Keratinocyte (primary cell): ENCODE results near the gene KBTBD7. TPM values are rescaled to one million over a fixed set of nuclear protein-coding genes. Genes with fewer than 3 reads are reported as not detected.
A peak's percentile ranks its signal among the peaks of the same experiment; 100 is the strongest.

Experiments
- DNase-seq: peaks from one replicate; pipeline ENCODE4 v3.0.0-alpha.2; 2011; ENCODE audit warnings: low read depth, missing footprints, low spot score
- FAIRE-seq: peaks from 2 replicates; lab custom pipeline; 2011; peaks lifted over from hg19 to GRCh38; lab: Jason Lieb, UNC
- H2AFZ ChIP-seq: 2 replicates; pipeline ENCODE4 v1.6.0; 2012; ENCODE audit warnings: low read length, control low read depth, inconsistent platforms; ENCODE audit not compliant: control insufficient read depth
- H3K27ac ChIP-seq: 2 replicates; pipeline ENCODE4 v1.5.1; 2011; ENCODE audit warnings: low read length; ENCODE audit not compliant: control insufficient read depth, insufficient read depth
- H3K27me3 ChIP-seq: 3 replicates; pipeline ENCODE4 v1.6.0; 2011; ENCODE audit warnings: low read length; ENCODE audit not compliant: control insufficient read depth, insufficient read depth; ENCODE audit errors: extremely low read depth
- H3K36me3 ChIP-seq, 2 experiments: 2 replicates in 1 of 2; 3 replicates in 1 of 2; pipeline ENCODE4 v1.5.1; 2011; ENCODE audit warnings: low read length in 2 of 2, mild to moderate bottlenecking in 1 of 2; ENCODE audit not compliant: control insufficient read depth in 2 of 2, insufficient read depth in 2 of 2; ENCODE audit errors: extremely low read depth in 1 of 2
- H3K4me1 ChIP-seq: 3 replicates; pipeline ENCODE4 v1.5.1; 2011; ENCODE audit warnings: low read length; ENCODE audit not compliant: control insufficient read depth, insufficient read depth; ENCODE audit errors: extremely low read depth
- H3K4me2 ChIP-seq: 3 replicates; pipeline ENCODE4 v1.6.0; 2011; ENCODE audit warnings: low read depth, low read length; ENCODE audit not compliant: control insufficient read depth, insufficient read depth; ENCODE audit errors: extremely low read depth
- H3K4me3 ChIP-seq, 3 experiments: fragments of 200-600 bp in 1 of 3; sonication (generic) in 1 of 3; 2 replicates in 2 of 3; 3 replicates in 1 of 3; pipeline ENCODE4 v1.5.1; 2011 to 2016; ENCODE audit warnings: low read length in 3 of 3, mild to moderate bottlenecking in 3 of 3, control low read depth in 2 of 3, inconsistent platforms in 1 of 3, low read depth in 1 of 3, mixed read lengths in 1 of 3, mixed run types in 1 of 3, moderate library complexity in 1 of 3; ENCODE audit not compliant: control insufficient read depth in 2 of 3, insufficient read depth in 2 of 3; ENCODE audit errors: extremely low read depth in 1 of 3
- H3K79me2 ChIP-seq: 2 replicates; pipeline ENCODE4 v1.6.0; 2012; ENCODE audit warnings: low read length; ENCODE audit not compliant: control insufficient read depth, insufficient read depth
- H3K9ac ChIP-seq: 3 replicates; pipeline ENCODE4 v1.6.0; 2011; ENCODE audit warnings: low read length; ENCODE audit not compliant: control insufficient read depth, insufficient read depth; ENCODE audit errors: extremely low read depth
- H3K9me1 ChIP-seq: 3 replicates; pipeline ENCODE4 v1.6.0; 2011; ENCODE audit warnings: low read length; ENCODE audit not compliant: control insufficient read depth, insufficient read depth; ENCODE audit errors: extremely low read depth
- H3K9me3 ChIP-seq: 2 replicates; pipeline ENCODE4 v1.5.1; 2012; ENCODE audit warnings: low read depth, low read length; ENCODE audit not compliant: control insufficient read depth
- H4K20me1 ChIP-seq: 3 replicates; pipeline ENCODE4 v1.6.0; 2011; ENCODE audit warnings: low read length; ENCODE audit not compliant: control insufficient read depth, insufficient read depth; ENCODE audit errors: extremely low read depth
- CTCF ChIP-seq, 3 experiments: IDR thresholded peaks in 1 of 3; conservative IDR thresholded peaks in 1 of 3; optimal IDR thresholded peaks in 1 of 3; 2 replicates in 2 of 3; 3 replicates in 1 of 3; pipeline versions ENCODE3 to v1.5.1; 2011; ENCODE audit warnings: low read length in 3 of 3, mild to moderate bottlenecking in 3 of 3, moderate library complexity in 2 of 3, control low read depth in 1 of 3, inconsistent platforms in 1 of 3; ENCODE audit not compliant: insufficient read depth in 2 of 3; ENCODE audit errors: extremely low read depth in 1 of 3
- EZH2 ChIP-seq: IDR thresholded peaks from one replicate; pipeline ENCODE4 v1.6.1; 2012; ENCODE audit warnings: inconsistent platforms, mild to moderate bottlenecking, low read length, moderate library complexity
- dilution Hi-C: fragments of 300-500 bp; cut with MboI; formaldehyde crosslinking; loops from one replicate; pipeline ENCODE4 v1.7.0; 2020; ENCODE audit warnings: low sequenced_read_pairs; ENCODE audit not compliant: extremely low pct_ligation_motif_present
- polyA minus RNA-seq, 3 experiments: library from RNA; depleted of rRNA, polyadenylated mRNA; stranded (reverse); fragments of >200 nt; gene quantifications; 1 replicate in 1 of 3; 2 replicates in 1 of 3; 3 replicates in 1 of 3; pipeline ENCODE4 v1.2.3, GENCODE V29; 2011
- polyA plus RNA-seq, 5 experiments: library from polyadenylated mRNA; depleted of rRNA in 3 of 5; stranded (reverse) in 3 of 5; stranded (forward) in 1 of 5; unstranded in 1 of 5; fragments of >200 nt; gene quantifications; 1 replicate in 1 of 5; 2 replicates in 3 of 5; 3 replicates in 1 of 5; pipeline versions ENCODE4 v1.2.1 to v1.2.3, GENCODE V29; 2011 to 2012; ENCODE audit warnings: missing spikeins in 2 of 5, low read depth in 1 of 5, low replicate concordance in 1 of 5

The KBTBD7 gene, protein sequence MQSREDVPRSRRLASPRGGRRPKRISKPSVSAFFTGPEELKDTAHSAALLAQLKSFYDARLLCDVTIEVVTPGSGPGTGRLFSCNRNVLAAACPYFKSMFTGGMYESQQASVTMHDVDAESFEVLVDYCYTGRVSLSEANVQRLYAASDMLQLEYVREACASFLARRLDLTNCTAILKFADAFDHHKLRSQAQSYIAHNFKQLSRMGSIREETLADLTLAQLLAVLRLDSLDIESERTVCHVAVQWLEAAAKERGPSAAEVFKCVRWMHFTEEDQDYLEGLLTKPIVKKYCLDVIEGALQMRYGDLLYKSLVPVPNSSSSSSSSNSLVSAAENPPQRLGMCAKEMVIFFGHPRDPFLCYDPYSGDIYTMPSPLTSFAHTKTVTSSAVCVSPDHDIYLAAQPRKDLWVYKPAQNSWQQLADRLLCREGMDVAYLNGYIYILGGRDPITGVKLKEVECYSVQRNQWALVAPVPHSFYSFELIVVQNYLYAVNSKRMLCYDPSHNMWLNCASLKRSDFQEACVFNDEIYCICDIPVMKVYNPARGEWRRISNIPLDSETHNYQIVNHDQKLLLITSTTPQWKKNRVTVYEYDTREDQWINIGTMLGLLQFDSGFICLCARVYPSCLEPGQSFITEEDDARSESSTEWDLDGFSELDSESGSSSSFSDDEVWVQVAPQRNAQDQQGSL
- polyA plus RNA-seq (2.8 to 3.4 TPM (median 3.2 TPM) in 3 replicates), polyA minus RNA-seq (4.3 to 11.4 TPM (median 9.8 TPM) in 3 replicates)
- 0.82 TPM for polyA plus RNA-seq (2011; ENCODE audit: low read depth)
- polyA plus RNA-seq (2011; cell fraction: cytosol; rRNA removed) = 1.4 and 2.3 TPM in 2 replicates
- 3.0 and 3.9 TPM in 2 replicates for polyA plus RNA-seq (2011; cell fraction: nucleus; rRNA removed)
- 1.7 and 2.6 TPM in 2 replicates for polyA plus RNA-seq (2012; ENCODE audit: low replicate concordance)
- polyA minus RNA-seq (2011; cell fraction: cytosol; rRNA and poly(A)+ RNA removed) = 4.2 TPM
- polyA minus RNA-seq (2011; cell fraction: nucleus; rRNA and poly(A)+ RNA removed) = 6.1 and 8.2 TPM in 2 replicates

DNA sequence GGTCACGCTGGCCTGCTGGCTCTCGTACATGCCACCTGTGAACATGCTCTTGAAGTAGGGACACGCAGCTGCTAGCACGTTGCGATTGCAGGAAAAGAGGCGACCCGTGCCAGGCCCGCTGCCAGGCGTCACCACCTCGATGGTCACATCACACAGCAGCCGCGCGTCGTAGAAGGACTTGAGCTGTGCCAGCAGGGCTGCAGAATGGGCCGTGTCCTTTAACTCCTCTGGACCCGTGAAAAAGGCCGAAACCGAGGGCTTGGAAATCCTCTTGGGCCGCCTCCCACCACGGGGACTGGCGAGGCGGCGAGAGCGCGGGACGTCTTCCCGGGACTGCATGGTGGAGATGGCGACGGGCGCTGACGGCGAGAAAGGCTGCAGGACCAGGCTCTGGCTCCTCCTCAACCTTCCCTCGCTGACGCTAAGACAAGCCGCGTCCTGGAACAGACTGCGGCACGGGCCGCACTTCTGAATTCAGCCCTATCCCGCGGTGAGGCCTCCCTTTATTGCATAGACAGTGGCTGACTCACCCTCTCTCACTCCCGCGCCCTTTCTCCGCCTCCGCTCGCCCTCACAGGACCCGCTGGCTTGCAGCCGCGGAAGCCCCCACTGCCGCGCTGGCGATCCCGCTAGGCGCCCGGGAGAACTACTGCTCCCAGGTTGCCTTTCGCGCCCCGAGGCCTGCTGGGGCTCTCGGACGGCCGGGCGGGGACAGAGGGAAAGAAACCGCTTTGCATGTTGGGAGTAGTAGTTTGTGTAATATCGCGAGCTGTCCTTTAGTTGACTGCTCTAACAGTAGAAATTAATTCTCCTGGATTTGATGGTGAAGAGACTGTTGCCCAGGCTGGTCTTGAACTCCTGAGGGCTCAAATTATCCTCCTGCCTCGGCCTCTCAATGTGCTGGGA is at the start of gene KBTBD7:
KBTBD7 (minus strand) TSS at position 651 of the 906 bp plus-strand sequence; CDS start at position 339, 312 bp downstream.
- FAIRE-seq (peak; percentile 5), DNase-seq (peak; percentile 54)
- Histone ChIP-seq H3K27ac (peak within 1 kb of the TSS; percentile 68), H3K9me3 (peaks cover 2% of the 10 kb centered on the region), H3K27me3 (no peaks in the 10 kb centered on the region), H3K9me1 (no peaks in the 10 kb centered on the region), H3K36me3 (peaks cover 0 to 1% of the 10 kb centered on the region in 2 experiments), H4K20me1 (no peaks in the 10 kb centered on the region), H3K79me2 (peaks cover 7% of the 10 kb centered on the region), H2AFZ (peak within 1 kb of the TSS; percentile 96), H3K9ac (peak within 1 kb of the TSS; percentile 79), H3K4me3 (peak within 1 kb of the TSS; percentile 48 to 76 (median 60)), H3K4me1 (no peaks in the 10 kb centered on the region), H3K4me2 (peak within 1 kb of the TSS; percentile 81)
- no peak for TF ChIP-seq CTCF (optimal IDR thresholded peaks at IDR 0.05 in 1 of 3, IDR thresholded peaks at IDR 0.05 in 1 of 3, conservative IDR thresholded peaks at IDR 0.05 in 1 of 3; ENCODE audit: extremely low read depth in 1 of 3, insufficient read depth in 2 of 3, low read length in 3 of 3)
- TF ChIP-seq EZH2 = no peak
- dilution Hi-C loops = no loop called here

GRCh38 chr13:41241626-41242025 is 47.3 kb upstream of the KBTBD7 start:
- no peaks in the 10 kb centered on the region for H3K27me3 ChIP-seq
- no peaks in the 10 kb centered on the region for H3K9me3 ChIP-seq
- H3K4me1 ChIP-seq = no peaks in the 10 kb centered on the region
- FAIRE-seq = no peak
- dilution Hi-C loops = no loop called here
- H4K20me1 ChIP-seq = no peaks in the 10 kb centered on the region
- H2AFZ ChIP-seq = no peak overlapping the region
- no peak overlapping the region for H3K27ac ChIP-seq
- no peak overlapping the region for H3K4me3 ChIP-seq
- DNase-seq = no peak
- no peak overlapping the region for H3K9ac ChIP-seq
- TF ChIP-seq CTCF (optimal IDR thresholded peaks at IDR 0.05 in 1 of 3, IDR thresholded peaks at IDR 0.05 in 1 of 3, conservative IDR thresholded peaks at IDR 0.05 in 1 of 3; ENCODE audit: extremely low read depth in 1 of 3, insufficient read depth in 2 of 3, low read length in 3 of 3) (no peak), EZH2 (no peak)
- H3K79me2 ChIP-seq = no peaks in the 10 kb centered on the region
- no peak overlapping the region for H3K4me2 ChIP-seq
- H3K36me3 ChIP-seq = peaks cover 0 to 2% of the 10 kb centered on the region in 2 experiments
- no peaks in the 10 kb centered on the region for H3K9me1 ChIP-seq
